Measurements from ENCODE around the gene ATP6V0A4. TPM values are rescaled to one million over a fixed set of nuclear protein-coding genes. Genes with fewer than 3 reads are reported as not detected.
A peak's percentile ranks its signal among the peaks of the same experiment; 100 is the strongest.

ATP6V0A4 gene
- polyA plus RNA-seq (2011; rRNA removed) (not detected in 2 replicates), polyA minus RNA-seq (2011; rRNA and poly(A)+ RNA removed) (not detected in 2 replicates)

DNA sequence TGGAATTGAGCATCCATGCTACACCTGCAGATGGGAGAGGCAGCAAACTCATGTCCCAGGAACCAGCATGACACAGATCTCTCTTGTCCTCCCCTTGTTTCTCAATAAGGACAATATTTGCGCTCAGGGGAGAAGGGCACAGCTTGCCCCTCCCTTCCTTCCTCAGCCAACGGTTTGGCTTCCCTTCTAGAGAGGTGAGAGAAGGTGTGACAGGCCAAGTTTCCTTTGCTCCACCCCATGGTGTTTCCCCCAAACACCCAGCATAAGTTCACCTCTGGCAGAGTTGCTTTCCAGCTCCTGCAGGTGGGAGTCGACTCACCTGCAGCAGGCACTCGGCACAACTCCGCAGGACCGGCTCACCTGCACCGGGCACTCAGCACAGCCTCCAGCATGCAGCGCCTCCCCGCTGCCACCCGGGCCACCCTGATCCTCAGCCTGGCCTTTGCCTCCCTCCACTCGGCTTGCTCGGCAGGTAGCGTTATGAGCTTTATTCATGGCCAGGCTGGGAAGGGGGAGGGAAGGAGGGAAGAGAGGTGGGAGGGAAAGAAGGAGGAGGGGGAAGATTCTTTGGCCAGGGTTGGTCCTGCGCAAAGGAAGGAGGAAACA, at the start of gene ATP6V0A4, which contains the start of gene TMEM213:
ATP6V0A4 (minus strand) TSS at position 482 of the 606 bp plus-strand sequence. CDS start 26,949 bp downstream, outside the sequence.
TMEM213 (plus strand) TSS at position 280 of the 606 bp plus-strand sequence; CDS start at position 391, 111 bp downstream.
- ChIA-PET POLR2A (interaction anchor here (0.6 kb wide), 1 partner anchor 1533 kb away, joined by 3 read pairs; no protein-coding TSS in a partner anchor), CTCF (interaction anchor here (0.6 kb wide), 1 partner anchor 10 kb away, joined by 3 read pairs; no protein-coding TSS in a partner anchor)
- no peak within 1 kb of the TSS for H3K4me3 ChIP-seq (ENCODE audit: low read depth, low read length)
- peaks cover 6% of the 10 kb centered on the region for H3K27me3 ChIP-seq (ENCODE audit: control insufficient read depth, insufficient read depth, low read length)
- H3K27ac ChIP-seq (ENCODE audit: low read depth, low read length) = no peak within 1 kb of the TSS
- no peak for DNase-seq (ENCODE audit: low read depth, low spot score)
- H3K9me3 ChIP-seq (ENCODE audit: control insufficient read depth, insufficient read depth, low read length) = 0 out of 2 replicates have a peak, but pooled peaks cover 2% of the 10 kb centered on the region
- TF ChIP-seq, protein P1, sequence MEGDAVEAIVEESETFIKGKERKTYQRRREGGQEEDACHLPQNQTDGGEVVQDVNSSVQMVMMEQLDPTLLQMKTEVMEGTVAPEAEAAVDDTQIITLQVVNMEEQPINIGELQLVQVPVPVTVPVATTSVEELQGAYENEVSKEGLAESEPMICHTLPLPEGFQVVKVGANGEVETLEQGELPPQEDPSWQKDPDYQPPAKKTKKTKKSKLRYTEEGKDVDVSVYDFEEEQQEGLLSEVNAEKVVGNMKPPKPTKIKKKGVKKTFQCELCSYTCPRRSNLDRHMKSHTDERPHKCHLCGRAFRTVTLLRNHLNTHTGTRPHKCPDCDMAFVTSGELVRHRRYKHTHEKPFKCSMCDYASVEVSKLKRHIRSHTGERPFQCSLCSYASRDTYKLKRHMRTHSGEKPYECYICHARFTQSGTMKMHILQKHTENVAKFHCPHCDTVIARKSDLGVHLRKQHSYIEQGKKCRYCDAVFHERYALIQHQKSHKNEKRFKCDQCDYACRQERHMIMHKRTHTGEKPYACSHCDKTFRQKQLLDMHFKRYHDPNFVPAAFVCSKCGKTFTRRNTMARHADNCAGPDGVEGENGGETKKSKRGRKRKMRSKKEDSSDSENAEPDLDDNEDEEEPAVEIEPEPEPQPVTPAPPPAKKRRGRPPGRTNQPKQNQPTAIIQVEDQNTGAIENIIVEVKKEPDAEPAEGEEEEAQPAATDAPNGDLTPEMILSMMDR (IDR thresholded peaks at IDR 0.05; ENCODE audit: low read depth, low read length) = no peak

DNA sequence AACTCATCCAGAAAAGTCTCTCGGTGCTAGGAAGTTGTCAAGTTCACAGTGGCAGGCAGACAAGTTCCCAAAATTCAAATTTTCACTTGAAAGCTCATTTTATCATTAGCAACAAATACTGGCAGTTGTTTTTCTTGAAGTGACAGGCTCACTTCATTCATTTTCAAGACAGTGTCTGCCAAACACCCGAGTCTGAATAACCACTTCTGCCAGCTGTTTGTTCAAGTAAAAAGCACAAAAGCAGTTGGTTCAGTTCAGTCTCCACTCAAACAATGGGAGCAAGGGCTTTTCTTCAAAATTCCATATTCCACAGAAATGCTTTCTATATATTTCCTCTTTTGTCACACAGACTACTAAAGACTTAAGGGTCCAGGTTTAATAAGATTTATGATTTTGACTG, 47.7 kb upstream of the ATP6V0A4 start:
- Histone ChIP-seq H3K27ac (ENCODE audit: low read depth, low read length) (no peak overlapping the region), H3K27me3 (ENCODE audit: control insufficient read depth, insufficient read depth, low read length) (no peaks in the 10 kb centered on the region), H3K9me3 (ENCODE audit: control insufficient read depth, insufficient read depth, low read length) (no peaks in the 10 kb centered on the region; the same call in 1 of the 2 replicates), H3K4me3 (ENCODE audit: low read depth, low read length) (no peak overlapping the region)
- ChIA-PET POLR2A (no interaction called here), CTCF (no interaction called here)
- TF ChIP-seq, protein P1 (IDR thresholded peaks at IDR 0.05; ENCODE audit: low read depth, low read length) = no peak
- DNase-seq (ENCODE audit: low read depth, low spot score) = no peak

DNA sequence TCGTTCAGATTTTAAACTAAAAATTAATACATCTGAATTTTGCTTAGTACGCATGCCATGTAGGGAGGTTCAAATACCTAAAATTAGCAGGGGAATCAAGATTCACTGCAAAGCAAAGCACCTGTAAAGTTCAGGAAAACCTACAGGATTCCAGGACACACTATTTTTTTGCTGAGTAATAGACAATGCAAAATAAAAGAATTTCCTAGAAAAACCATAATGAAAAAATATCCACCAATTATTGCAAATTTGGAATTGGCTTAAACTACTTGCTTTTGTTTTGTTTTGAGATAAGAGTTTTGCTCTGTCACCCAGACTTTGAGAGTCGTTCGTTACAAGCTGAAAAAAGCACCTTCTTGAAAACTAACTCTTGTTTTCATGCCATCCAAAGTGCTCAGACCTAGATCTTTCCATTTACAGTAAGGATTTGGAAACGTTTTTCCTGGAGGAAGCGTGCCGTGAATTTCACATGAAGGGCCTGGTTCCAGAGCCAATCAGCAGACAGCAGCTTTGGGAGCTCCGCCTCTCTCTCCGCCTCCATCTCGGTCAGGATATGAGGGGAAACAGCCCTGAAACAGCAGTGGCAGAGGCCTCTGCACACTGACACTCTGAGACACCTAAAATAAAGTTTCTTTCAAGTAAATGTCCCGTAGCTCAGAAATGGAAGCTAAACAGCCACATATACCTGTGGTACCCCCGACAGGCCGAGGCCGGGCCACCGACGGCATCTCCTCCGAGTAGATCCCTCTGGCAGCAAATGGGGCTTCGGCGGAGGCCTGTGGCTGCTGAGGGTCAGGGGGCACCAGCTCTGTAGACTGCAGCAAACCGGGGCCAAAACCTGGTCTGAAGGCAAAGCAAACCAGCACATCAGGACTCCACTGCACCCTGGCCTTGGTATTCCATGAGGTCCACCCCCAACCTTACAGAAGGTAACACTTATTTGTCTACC, 45.9 kb upstream of the ATP6V0A4 start:
- no peak overlapping the region for H3K27ac ChIP-seq (ENCODE audit: low read depth, low read length)
- no peak for DNase-seq (ENCODE audit: low read depth, low spot score)
- CTCF ChIA-PET = no interaction called here
- no peaks in the 10 kb centered on the region; the same call in 1 of the 2 replicates for H3K9me3 ChIP-seq (ENCODE audit: control insufficient read depth, insufficient read depth, low read length)
- no peak overlapping the region for H3K4me3 ChIP-seq (ENCODE audit: low read depth, low read length)
- TF ChIP-seq, protein P1 (IDR thresholded peaks at IDR 0.05; ENCODE audit: low read depth, low read length) = no peak
- POLR2A ChIA-PET = no interaction called here
- no peaks in the 10 kb centered on the region for H3K27me3 ChIP-seq (ENCODE audit: control insufficient read depth, insufficient read depth, low read length)

DNA sequence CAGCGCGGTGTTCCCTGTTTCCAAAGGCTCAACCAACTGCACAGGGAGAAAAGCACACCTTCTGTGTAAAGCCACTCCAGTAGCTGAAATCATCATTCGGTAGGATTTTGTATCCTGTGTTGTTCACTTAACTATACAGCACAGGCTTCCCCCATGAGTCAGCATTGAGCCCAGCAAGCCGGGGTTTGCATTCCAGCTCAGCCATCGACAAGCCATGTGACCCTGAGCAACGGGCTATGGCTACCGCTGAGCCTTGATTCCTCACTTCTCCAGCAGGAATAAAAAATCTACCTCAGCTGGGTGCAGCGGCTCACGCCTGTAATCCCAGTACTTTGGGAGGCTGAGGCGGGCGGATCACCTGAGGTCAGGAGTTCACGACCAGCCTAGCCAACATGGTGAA, 44.1 kb upstream of the ATP6V0A4 start:
- DNase-seq (ENCODE audit: low read depth, low spot score) = peak; percentile 16
- ChIA-PET POLR2A (interaction anchor here (0.6 kb wide), 1 partner anchor 949 kb away, joined by 4 read pairs; no protein-coding TSS in a partner anchor), CTCF (no interaction called here)
- Histone ChIP-seq H3K27ac (ENCODE audit: low read depth, low read length) (peak overlapping the region; percentile 0), H3K27me3 (ENCODE audit: control insufficient read depth, insufficient read depth, low read length) (no peaks in the 10 kb centered on the region), H3K9me3 (ENCODE audit: control insufficient read depth, insufficient read depth, low read length) (no peaks in the 10 kb centered on the region; the same call in 1 of the 2 replicates), H3K4me3 (ENCODE audit: low read depth, low read length) (no peak overlapping the region)
- TF ChIP-seq, protein P1 (IDR thresholded peaks at IDR 0.05; ENCODE audit: low read depth, low read length) = no peak
